GM18951 (cell line): ENCODE measurements around the gene BMP7.
"Not testable (repeated sequence)": the region's sequence is repeated elsewhere in the genome, so short reads cannot be mapped to it uniquely, and the experiment has no call there.

Source experiments
- POLR2A ChIP-seq: IDR thresholded peaks from 4 replicates; pipeline ENCODE4 v1.6.1; 2011; ENCODE audit warnings: mild to moderate bottlenecking; ENCODE audit not compliant: insufficient read length, insufficient read depth; ENCODE audit errors: extremely low read depth
- in situ Hi-C: fragments of 300-500 bp; cut with MboI; formaldehyde crosslinking; loops from one replicate; pipeline ENCODE4 v1.12.0; 2022; ENCODE audit warnings: low sequenced_read_pairs, mixed read lengths, inconsistent platforms; ENCODE audit not compliant: unreplicated experiment

Gene BMP7

DNA sequence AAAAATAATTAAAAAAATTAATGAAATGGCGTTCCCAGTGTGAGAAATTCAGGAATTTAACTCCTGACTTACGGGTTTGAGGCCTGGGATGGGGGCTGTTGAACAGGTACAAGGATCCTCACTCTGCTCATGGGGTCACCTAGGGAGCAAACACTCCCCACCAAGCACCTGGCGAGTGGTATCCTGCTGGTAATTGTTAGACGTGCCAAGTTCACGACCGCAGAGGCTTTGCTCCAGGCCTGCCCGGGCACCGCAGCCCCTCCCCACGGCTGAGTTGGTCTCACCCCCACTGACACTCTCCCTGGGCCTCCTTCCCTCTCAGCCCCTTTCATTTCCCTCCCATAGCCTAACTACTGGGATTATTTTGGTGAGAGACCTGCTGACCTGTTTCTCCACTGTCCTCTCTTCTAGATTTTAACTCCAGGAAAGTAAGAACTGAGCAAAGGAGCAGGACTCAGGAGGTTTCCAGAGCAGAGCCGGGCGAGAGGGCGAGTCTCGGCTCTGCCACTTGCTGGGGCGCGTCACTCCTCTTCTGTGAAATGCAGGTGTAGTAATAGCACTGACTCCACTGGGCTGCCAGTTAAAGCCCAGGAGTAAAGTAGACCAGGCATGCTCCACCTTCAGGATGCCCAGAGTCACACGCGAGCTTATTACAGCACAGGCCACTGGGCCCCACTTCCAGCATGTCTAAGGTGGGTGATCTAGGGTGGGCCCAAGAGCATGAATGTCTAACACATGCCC is 22.8 kb downstream of the BMP7 start:
- in situ Hi-C loops, result no loop called here
- TF ChIP-seq POLR2A, result no peak

DNA sequence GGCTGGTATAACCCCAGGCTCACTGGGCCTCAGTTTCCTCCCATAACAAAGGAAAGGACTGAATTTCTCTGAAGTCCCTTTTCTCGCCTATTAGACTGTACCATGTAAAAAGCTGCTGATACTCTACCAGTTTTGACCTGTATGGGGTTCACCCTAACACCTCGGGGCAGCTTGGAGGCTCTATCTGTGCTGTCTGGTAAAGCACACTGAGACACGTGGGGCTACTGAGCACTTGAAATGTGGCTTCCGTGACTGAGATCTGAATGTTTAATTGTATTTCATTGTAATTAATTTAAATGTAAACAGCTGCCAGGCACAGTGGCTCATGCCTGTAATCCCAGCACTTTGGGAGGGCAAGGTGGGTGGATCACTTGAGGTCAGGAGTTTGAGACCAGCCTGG is 24.0 kb downstream of the BMP7 start:
- in situ Hi-C loops, result no loop called here
- no peak for TF ChIP-seq POLR2A

DNA sequence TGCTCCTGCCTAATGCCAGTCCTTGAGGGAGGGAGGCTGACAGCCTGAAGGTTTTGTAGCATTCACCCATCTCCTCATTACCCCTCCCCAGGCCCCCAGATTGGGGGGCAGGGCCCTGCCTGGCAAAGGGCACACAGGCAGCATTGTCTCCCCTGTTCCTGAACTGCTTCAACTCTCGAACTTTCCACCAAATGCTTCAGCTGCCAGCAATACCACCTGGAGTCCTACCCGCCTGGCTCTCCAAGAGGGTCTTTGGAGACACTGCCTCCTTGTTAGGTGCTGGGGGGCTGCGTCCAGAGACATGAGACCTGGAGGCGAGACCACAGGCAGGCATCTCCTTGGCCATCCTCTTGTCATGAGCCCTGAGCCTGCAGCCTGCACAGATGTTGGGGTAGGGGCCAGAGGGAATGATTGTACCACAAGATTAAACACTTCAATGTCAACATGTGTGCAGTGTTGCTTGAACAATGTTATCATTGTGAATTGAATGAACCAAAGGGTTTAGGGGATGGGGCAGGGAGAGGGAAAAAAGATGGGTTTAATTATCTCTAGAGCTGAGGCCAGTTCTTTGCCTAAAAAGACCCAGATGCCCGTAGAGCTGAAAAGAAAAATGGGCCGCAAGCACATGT is 25.0 kb downstream of the BMP7 start:
- in situ Hi-C loops, result no loop called here
- TF ChIP-seq POLR2A, result no peak

DNA sequence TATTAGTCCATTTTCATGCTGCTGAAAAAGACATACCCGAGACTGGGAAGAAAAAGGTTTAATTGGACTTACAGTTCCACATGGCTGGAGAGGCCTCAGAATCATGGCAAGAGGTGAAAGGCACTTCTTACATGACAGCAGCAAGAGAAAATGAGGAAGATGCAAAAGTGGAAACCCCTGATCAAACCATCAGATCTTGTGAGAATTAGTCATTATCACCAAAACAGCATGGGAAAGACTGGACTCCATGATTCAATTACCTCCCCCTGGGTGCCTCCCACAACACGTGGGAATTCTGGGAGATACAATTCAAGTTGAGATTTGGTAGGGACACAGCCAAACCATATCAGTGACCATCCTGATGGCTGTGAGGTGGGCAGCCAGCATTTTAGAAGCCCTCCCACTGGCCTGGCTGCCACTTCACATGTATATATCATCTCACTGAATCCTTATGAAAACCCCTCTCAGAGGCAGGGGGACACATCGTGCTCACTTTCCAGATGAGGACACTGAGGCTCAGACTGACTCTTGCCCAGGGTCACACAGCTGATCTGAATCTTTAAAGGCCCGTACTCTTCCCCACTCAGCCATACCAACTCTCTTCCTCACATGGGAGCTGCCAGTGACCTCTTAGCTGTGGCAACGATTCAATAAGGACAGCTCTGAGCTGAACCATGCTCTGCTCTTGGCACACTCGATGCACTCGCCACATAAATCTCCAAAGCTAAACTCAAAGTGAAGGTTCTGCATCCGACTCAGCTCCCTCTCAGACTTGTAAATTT is 25.7 kb downstream of the BMP7 start:
- in situ Hi-C loops, result no loop called here
- TF ChIP-seq POLR2A, result no peak

DNA sequence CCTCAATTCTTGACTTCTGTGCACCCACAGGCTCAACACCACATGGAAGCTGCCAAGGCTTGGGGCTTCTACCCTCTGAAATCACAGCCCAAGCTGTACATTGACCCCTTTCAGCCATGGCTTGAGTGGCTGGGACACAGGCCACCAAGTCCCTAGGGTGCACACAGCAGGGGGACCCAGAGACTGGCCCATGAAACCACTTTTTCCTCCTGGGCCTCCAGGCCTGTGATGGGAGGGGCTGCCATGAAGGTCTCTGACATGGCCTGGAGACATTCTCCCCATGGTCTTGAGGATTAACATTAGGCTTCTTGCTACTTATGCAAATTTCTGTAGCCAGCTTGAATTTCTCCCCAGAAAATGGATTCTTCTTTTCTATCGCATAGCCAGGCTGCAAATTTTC is 26.7 kb downstream of the BMP7 start:
- in situ Hi-C loops, result not testable (repeated sequence)

DNA sequence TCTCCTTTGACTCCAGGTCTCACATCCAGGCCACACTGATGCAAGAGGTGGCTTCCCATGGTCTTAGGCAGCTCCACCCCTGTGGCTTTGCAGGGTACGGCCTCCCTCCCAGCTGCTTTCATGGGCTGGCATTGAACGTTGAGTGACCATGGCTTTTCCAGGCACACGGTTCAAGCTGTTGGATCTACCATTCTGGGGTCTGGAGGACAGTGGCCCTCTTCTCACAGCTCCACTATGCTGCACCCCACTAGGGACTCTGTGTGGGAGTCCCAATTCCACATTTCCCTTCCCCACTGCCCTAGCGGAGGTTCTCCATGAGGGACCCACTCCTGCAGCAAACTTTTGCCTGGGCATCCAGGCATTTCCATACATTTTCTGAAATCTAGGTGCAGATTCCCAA is 27.1 kb downstream of the BMP7 start:
- in situ Hi-C loops, result not testable (repeated sequence)

DNA sequence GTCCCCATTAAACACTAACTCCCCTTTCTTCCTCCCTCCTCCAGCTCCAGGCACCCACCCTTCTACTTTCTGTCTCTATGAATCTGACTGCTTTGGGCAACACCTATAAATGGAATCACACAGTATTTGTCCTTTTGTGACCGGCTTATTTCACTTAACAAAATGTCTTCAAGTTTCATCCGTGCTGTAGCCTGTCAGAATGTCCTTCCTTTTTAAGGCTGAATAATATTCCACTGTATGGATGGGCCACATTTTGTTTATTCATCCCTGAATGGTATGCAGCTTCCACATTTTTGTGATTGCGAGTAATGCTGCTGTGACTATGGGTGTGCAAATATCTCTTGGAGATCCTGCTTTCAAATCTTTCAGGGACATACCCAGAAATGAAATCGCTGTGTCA is 28.4 kb downstream of the BMP7 start:
- in situ Hi-C loops, result no loop called here
- no peak for TF ChIP-seq POLR2A

DNA sequence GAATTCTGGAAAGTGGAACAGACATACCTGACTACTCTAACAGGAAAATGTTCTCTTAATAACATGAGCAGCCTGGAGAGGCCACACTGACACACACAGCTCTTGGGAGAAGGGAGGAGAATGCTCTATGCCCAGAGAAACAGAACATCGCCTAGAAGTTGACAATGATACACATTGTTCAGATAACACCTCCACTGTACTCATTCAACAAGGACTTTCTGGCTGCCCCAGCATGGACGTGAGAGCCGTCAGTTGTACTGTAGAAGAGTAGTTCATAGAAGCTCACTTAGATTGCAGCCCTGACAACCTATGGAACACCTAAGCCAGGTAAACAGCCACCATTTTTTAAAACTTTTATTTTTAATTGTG is 28.9 kb downstream of the BMP7 start:
- in situ Hi-C loops, result no loop called here

DNA sequence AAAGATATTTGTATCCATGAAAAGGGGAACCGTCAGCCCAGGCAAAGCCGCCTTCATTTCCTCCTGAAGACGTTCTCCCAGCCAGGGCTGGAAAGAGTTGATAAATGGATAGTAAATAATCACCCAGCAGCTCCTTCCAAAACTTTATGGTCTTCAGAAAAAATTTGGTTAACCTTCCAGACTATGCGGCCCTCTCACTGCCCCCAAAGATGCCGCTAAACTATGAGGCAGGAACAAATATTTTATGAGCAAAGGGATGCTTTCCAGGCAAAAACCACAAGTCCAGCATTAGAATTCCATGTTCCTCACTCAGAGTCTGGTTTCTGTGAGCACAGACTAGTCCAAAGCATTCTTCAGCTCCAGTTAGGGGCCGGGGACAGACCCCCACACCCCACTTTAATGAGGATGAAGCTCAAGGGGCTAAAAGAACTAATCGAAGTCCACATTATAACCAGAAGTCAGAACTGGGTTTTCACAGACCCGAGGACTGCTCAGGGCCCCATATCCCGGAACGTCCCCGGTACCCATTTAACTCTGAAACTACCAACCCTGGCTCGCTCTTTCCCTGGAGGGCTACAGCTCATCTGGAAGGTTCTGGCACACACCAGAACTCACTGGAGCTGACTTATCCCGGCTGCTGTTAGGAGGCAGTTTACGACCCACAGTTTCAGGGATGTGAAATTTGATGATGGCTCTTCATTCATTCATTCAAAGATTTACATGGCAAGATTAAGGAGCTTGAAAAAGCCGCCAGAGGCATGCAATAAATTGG is 29.4 kb downstream of the BMP7 start:
- no peak for TF ChIP-seq POLR2A
- in situ Hi-C loops, result no loop called here

More for the DNA sequence above, 28.9 kb downstream of the BMP7 start:
- no peak for TF ChIP-seq POLR2A

DNA sequence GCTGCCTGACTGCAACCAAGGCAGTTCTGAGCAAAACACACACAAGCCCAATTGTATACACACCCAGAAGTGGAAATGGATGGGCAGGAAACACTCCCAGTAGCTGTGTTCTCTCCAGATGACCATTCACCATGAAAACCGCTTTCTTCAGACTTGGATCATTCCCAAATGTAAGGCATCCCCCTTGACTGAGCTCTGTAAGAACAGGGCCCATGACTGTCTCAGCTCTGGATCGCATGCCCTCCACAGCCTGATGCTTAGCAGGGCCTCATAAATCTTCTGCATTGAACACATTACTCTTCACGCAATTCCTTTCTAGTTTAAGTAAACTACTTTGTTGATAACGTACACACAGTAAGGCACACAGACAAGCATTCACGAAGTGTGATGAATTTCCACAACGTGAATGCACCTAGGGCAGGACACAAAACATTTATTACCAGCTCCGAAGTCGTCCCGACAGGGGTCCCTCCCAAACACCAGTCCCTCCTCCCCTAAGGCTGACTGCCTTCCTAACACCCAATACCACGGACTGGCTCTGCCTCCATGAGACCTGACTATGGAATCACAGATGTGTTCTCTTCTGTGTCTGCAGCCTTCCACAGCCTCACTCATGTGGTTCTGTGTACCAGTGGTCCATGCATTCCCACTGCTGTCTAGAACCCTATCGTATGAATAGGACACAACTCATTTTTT is 31.7 kb downstream of the BMP7 start:
- no peak for TF ChIP-seq POLR2A
- in situ Hi-C loops, result no loop called here

DNA sequence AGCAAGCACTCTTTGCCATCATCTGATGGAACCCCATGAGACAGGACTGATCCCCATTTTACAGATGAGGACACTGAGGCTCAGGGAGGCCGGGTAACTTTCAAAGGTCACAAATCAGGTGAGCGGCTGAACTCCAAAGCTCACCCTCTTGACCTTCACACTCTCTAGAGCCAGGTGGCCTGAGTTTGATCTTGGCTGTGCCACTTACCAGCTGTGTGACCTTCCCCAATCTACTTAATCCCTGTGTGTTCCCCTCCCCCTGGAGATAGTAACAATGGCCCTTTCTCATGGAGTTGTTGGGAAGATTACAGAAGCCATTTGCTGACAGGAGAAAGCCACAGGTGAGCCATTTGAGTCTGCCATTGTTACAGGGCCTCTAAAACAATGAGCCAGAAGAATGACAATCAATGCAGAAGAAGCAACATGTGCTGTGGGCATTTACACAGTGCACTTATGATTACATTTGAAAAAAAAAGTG is 34.5 kb downstream of the BMP7 start:
- in situ Hi-C loops, result no loop called here
- TF ChIP-seq POLR2A, result no peak

DNA sequence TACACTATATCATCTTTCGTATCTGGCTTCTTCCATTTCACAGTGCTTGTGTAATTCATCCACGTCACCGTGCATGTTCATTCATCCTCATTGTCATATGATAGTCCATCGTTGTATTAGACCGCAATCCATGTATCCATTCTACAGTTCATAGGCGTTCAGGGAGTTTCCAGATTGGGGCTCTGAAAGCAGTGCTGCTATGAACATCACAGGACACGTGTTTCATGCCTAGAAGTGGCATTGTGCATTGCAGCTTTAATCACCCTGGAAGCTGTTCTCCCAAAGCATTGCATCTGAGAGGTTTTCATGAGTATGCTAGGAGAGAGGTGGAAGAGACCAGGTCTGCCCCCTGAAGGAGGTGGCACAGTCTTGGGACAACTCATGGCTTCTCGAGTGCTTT is 35.3 kb downstream of the BMP7 start:
- in situ Hi-C loops, result no loop called here
- TF ChIP-seq POLR2A, result no peak

DNA sequence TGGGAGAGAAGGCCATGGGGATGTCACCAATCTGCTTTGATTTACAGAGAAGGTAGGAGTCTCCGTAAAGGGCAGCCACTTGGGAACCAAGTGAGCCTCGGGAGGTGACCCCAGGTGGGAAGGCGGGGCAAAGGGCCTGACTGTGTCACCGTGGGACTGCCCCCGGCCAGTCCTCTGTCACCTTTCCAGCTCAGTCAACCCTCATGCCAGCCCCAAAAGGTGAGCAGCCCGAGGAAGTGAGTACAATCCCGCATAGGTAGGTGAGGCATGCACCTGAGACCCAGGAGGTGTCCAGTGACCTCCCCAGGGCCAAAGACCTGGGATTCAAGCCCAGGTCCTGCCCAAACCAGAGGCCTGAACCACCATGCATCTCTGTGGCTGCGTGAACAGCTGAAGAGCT is 36.2 kb downstream of the BMP7 start:
- in situ Hi-C loops, result no loop called here
- no peak for TF ChIP-seq POLR2A
